GM12878 (cell line): Measurements from ENCODE around the gene DNAH5. TPM values are rescaled to one million over a fixed set of nuclear protein-coding genes. Genes with fewer than 3 reads are reported as not detected.

Experiments used
- ATAC-seq: fragments of 200-7000 bp; cut with Tn5 transposase; 3 replicates; pipeline ENCODE4 v1.9.1; 2020; ENCODE audit warnings: mild to moderate bottlenecking, moderate library complexity
- BruUV-seq: library from RNA; stranded (reverse); fragments of 400-500 nt; replicated peaks from 2 replicates; lab custom pipeline; 2021; lab: Mats Ljungman, UMichigan
- CTCF ChIA-PET: fragments of 300-600 bp; sonication (Branson Sonifier 250); formaldehyde crosslinking; extraction: SDS; loops from one replicate; lab custom pipeline; 2021; ENCODE audit warnings: inconsistent platforms; lab: Yijun Ruan, JAX
- POLR2A ChIA-PET: fragments of 350-600 bp; formaldehyde crosslinking; extraction: SDS; loops from one replicate; lab custom pipeline; 2021; ENCODE audit warnings: inconsistent platforms; lab: Charles Lee
- RAD21 ChIA-PET: fragments of 300-600 bp; sonication (Branson Sonifier 250); formaldehyde crosslinking; loops from one replicate; lab custom pipeline; 2023; ENCODE audit warnings: antibody characterized with exemption; ENCODE audit not compliant: unreplicated experiment; lab: Charles Lee
- SMC1A ChIA-PET: fragments of 300-600 bp; sonication (Branson Sonifier 250); formaldehyde crosslinking; loops from one replicate; lab custom pipeline; 2023; ENCODE audit not compliant: unreplicated experiment, uncharacterized antibody; lab: Charles Lee
- DNase-seq: peaks from one replicate; pipeline ENCODE4 v3.0.0-alpha.2; 2011; ENCODE audit warnings: low read depth, low spot score
- FAIRE-seq: peaks from 3 replicates; lab custom pipeline; 2011; peaks lifted over from hg19 to GRCh38; lab: Jason Lieb, UNC
- H2AFZ ChIP-seq: 2 replicates; pipeline ENCODE4 v1.6.0; 2011; ENCODE audit warnings: low read depth, low read length, control low read depth; ENCODE audit not compliant: control insufficient read depth
- H3K27ac ChIP-seq: 2 replicates; pipeline ENCODE4 v1.5.1; 2011; ENCODE audit warnings: control low read depth; ENCODE audit not compliant: control insufficient read depth, insufficient read depth
- H3K27me3 ChIP-seq, 2 experiments: replicated peaks in 1 of 2; 2 replicates each; pipeline versions ENCODE4 v1.6.0 to v1.6.1; 2011; ENCODE audit warnings: low read length in 1 of 2; ENCODE audit not compliant: control insufficient read depth in 2 of 2, insufficient read depth in 2 of 2
- H3K36me3 ChIP-seq, 2 experiments: 2 replicates each; pipeline ENCODE4 v1.5.1; 2011; ENCODE audit warnings: low read length in 1 of 2; ENCODE audit not compliant: control insufficient read depth in 2 of 2, insufficient read depth in 2 of 2
- H3K4me1 ChIP-seq: 2 replicates; pipeline ENCODE4 v1.6.1; 2011; ENCODE audit warnings: mild to moderate bottlenecking, low read length, moderate library complexity, mixed read lengths; ENCODE audit not compliant: control insufficient read depth, insufficient read depth
- H3K4me2 ChIP-seq: 2 replicates; pipeline ENCODE4 v1.6.0; 2011; ENCODE audit warnings: control low read depth; ENCODE audit not compliant: control insufficient read depth, insufficient read depth
- H3K4me3 ChIP-seq: fragments of 200-600 bp; sonication (generic); 2 replicates; pipeline ENCODE4 v1.5.1; 2016
- H3K79me2 ChIP-seq: 2 replicates; pipeline ENCODE4 v1.6.0; 2011; ENCODE audit warnings: low read length; ENCODE audit not compliant: control insufficient read depth, insufficient read depth
- H3K9ac ChIP-seq: 2 replicates; pipeline ENCODE4 v1.8.0; 2011; ENCODE audit warnings: low read length, control low read depth, mixed read lengths; ENCODE audit not compliant: control insufficient read depth, insufficient read depth
- H3K9me3 ChIP-seq: replicated peaks from 3 replicates; pipeline ENCODE4 v1.5.1; 2011; ENCODE audit warnings: mild to moderate bottlenecking, low read length; ENCODE audit not compliant: control insufficient read depth, insufficient read depth
- H4K20me1 ChIP-seq: 2 replicates; pipeline ENCODE4 v1.6.0; 2011; ENCODE audit not compliant: control insufficient read depth, insufficient read depth
- IKZF2 ChIP-seq, 2 experiments: fragments of 450-650 bp; IDR thresholded peaks; 2 replicates each; pipeline ENCODE4 v1.6.1; 2017; ENCODE audit warnings: mild to moderate bottlenecking in 2 of 2, moderate library complexity in 2 of 2
- NR2C2 ChIP-seq: IDR thresholded peaks from 2 replicates; pipeline ENCODE4 v1.6.1; 2011; ENCODE audit warnings: borderline replicate concordance, low read depth; ENCODE audit not compliant: control insufficient read depth, insufficient read length
- PKNOX1 ChIP-seq: fragments of 450-650 bp; IDR thresholded peaks from 2 replicates; pipeline ENCODE4 v1.6.1; 2016; ENCODE audit warnings: mild to moderate bottlenecking
- POU2F2 ChIP-seq: IDR thresholded peaks from 3 replicates; pipeline ENCODE4 v1.6.1; 2011; ENCODE audit warnings: low read depth, mild to moderate bottlenecking, low read length, borderline replicate concordance
- SIN3A ChIP-seq: IDR thresholded peaks from 2 replicates; pipeline ENCODE4 v1.6.1; 2012; ENCODE audit warnings: low read depth, low read length, improper control_type of control experiment
- SREBF1 ChIP-seq: IDR thresholded peaks from 2 replicates; pipeline ENCODE4 v1.6.1; 2012; ENCODE audit warnings: mild to moderate bottlenecking, low read length
- TCF7 ChIP-seq: IDR thresholded peaks from 2 replicates; pipeline ENCODE4 v1.6.1; 2014; ENCODE audit warnings: antibody characterized with exemption, borderline replicate concordance
- WGBS: methylation state at CpG from one replicate; pipeline ENCODE4 v1.1.6; 2016; ENCODE audit warnings: low lambda C conversion rate; ENCODE audit not compliant: insufficient replicate concordance, insufficient coverage; ENCODE audit errors: missing lambda C conversion rate; 5-methylcytosine and 5-hydroxymethylcytosine counted together
- in situ Hi-C: fragments of 300-500 bp; cut with MboI; formaldehyde crosslinking; loops from 9 replicates; pipeline ENCODE4 v1.14.3; 2018; ENCODE audit warnings: mixed read lengths
- intact Hi-C: fragments of 100-400 bp; cut with micrococcal nuclease; formaldehyde crosslinking; loops from one replicate; pipeline ENCODE4 v1.14.2; 2022; ENCODE audit not compliant: unreplicated experiment
- polyA plus RNA-seq, 11 experiments: library from polyadenylated mRNA; depleted of rRNA in 4 of 11; unstranded in 6 of 11; stranded (reverse) in 5 of 11; fragments of >200 nt; fragmentation: Nextera tagmentation in 4 of 11; fragmentation: Illumina TruSeq in 1 of 11; extraction: Ambion mirVana in 4 of 11; extraction: Trizol in 1 of 11; gene quantifications; 1 replicate in 1 of 11; 2 replicates in 10 of 11; pipeline versions ENCODE4 v1.2.1 to v1.2.3, GENCODE V29; 2011 to 2016; ENCODE audit warnings: inconsistent platforms in 2 of 11, missing spikeins in 2 of 11, low read depth in 1 of 11
- total RNA-seq, 4 experiments: library from RNA; depleted of rRNA in 3 of 4; stranded (reverse); fragments of >200 nt in 3 of 4; fragmentation: Illumina TruSeq in 1 of 4; extraction: Trizol in 1 of 4; gene quantifications; 2 replicates each; pipeline versions ENCODE4 v1.2.1 to v1.2.3, GENCODE V29; 2013 to 2021
- TF ChIP-seq, protein P1 (sequence below): IDR thresholded peaks from 2 replicates; pipeline ENCODE4 v1.6.1; 2011; ENCODE audit warnings: mild to moderate bottlenecking, low read depth, low read length, moderate library complexity; ENCODE audit not compliant: insufficient replicate concordance

DNAH5 gene
- total and polyA plus RNA-seq, 10 of the 15 experiments (the other 5 are each of a cell fraction or from before 2014, with no cell fraction given): under 0.01 to 0.30 (median 0.07) TPM; not detected in 7

GRCh38 chr5:13766236-13766635, 178.3 kb downstream of the DNAH5 start:
- Histone ChIP-seq H3K9me3 (no peaks in the 10 kb centered on the region), H3K27ac (no peak overlapping the region), H3K36me3 (no peaks in the 10 kb centered on the region), H3K4me3 (no peak overlapping the region), H3K4me2 (no peak overlapping the region), H3K9ac (no peak overlapping the region), H3K79me2 (no peaks in the 10 kb centered on the region), H4K20me1 (no peaks in the 10 kb centered on the region), H2AFZ (no peak overlapping the region), H3K27me3 (no peaks in the 10 kb centered on the region), H3K4me1 (no peaks in the 10 kb centered on the region)
- ChIA-PET POLR2A (no interaction called here), SMC1A (no interaction called here), RAD21 (no interaction called here), CTCF (interaction anchor here (0.7 kb wide), 1 partner anchor 191 kb away, joined by 3 read pairs; no protein-coding TSS in a partner anchor)
- ATAC-seq (no peak), FAIRE-seq (no peak), DNase-seq (no peak)
- intact Hi-C loops: no loop called here
- TF ChIP-seq NR2C2 (no peak), TCF7 (no peak), SREBF1 (no peak), POU2F2 (no peak), SIN3A (no peak), IKZF2 (IDR thresholded peaks at IDR 0.05) (no peak), PKNOX1 (no peak)
- TF ChIP-seq, protein P1, sequence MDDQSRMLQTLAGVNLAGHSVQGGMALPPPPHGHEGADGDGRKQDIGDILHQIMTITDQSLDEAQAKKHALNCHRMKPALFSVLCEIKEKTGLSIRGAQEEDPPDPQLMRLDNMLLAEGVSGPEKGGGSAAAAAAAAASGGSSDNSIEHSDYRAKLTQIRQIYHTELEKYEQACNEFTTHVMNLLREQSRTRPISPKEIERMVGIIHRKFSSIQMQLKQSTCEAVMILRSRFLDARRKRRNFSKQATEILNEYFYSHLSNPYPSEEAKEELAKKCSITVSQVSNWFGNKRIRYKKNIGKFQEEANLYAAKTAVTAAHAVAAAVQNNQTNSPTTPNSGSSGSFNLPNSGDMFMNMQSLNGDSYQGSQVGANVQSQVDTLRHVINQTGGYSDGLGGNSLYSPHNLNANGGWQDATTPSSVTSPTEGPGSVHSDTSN: no peak
- BruUV-seq: no TSS peak
- in situ Hi-C loops: no loop called here
- WGBS: 0% methylated on average over 3 of the region's 3 CpGs
